ENCODE results near the gene PLCG2.
"Not testable (repeated sequence)": the region's sequence is repeated elsewhere in the genome, so short reads cannot be mapped to it uniquely, and the experiment has no call there.

The PLCG2 gene

GRCh38 chr16:82008957-82009592, 230.0 kb downstream of the PLCG2 start:
- no peak for FAIRE-seq

- not testable (repeated sequence) for FAIRE-seq
Observed at GRCh38 chr16:82009789-82010188, 230.7 kb downstream of the PLCG2 start.

GRCh38 chr16:82010649-82011048, 231.6 kb downstream of the PLCG2 start:
- FAIRE-seq, result no peak

GRCh38 chr16:82011199-82011641, 232.1 kb downstream of the PLCG2 start, which contains the start of gene SDR42E1:
Gene SDR42E1 (minus strand): TSS chr16:82011470. CDS start chr16:82000858, 10,612 bp downstream.
- no peak for FAIRE-seq

All from colon (tissue), 2 donors.